Activated CD8-positive, alpha-beta memory T cell treated with anti-CD3 and anti-CD28 coated beads, Interleukin-2, amount 50 U/mL, for 4 hours (primary cell): ENCODE results near the gene ZNF783.
"Not testable (repeated sequence)": the region's sequence is repeated elsewhere in the genome, so short reads cannot be mapped to it uniquely, and the experiment has no call there.

Source experiments
- DNase-seq: peaks from one replicate; pipeline ENCODE4 v3.0.0-alpha.2; 2020

Gene ZNF783

GRCh38 chr7:149261829-149262617, at the start of gene ZNF783:
TSS of gene ZNF783 (plus strand) at chr7:149262196. CDS start at chr7:149262334, 138 bp downstream.
- DNase-seq: peak; percentile 89

- DNase-seq: no peak
Observed at GRCh38 chr7:149214020-149214720, 47.8 kb upstream of the ZNF783 start.

GRCh38 chr7:149216402-149216801, 45.6 kb upstream of the ZNF783 start:
- DNase-seq: no peak

- no peak for DNase-seq
Observed at GRCh38 chr7:149217570-149217969, 44.4 kb upstream of the ZNF783 start.

GRCh38 chr7:149218469-149219420, 43.3 kb upstream of the ZNF783 start:
- DNase-seq: no peak

GRCh38 chr7:149220534-149220933, 41.5 kb upstream of the ZNF783 start:
- DNase-seq: no peak

- DNase-seq: no peak
Observed at GRCh38 chr7:149223176-149223575, 38.8 kb upstream of the ZNF783 start.

- no peak for DNase-seq
Observed at GRCh38 chr7:149223761-149224160, 38.2 kb upstream of the ZNF783 start.

GRCh38 chr7:149224352-149224751, 37.6 kb upstream of the ZNF783 start:
- DNase-seq: no peak

- no peak for DNase-seq
Observed at GRCh38 chr7:149225106-149225505, 36.9 kb upstream of the ZNF783 start.

GRCh38 chr7:149225656-149226055, 36.3 kb upstream of the ZNF783 start:
- DNase-seq: no peak

- DNase-seq: not testable (repeated sequence)
Observed at GRCh38 chr7:149226366-149226765, 35.6 kb upstream of the ZNF783 start.

- DNase-seq: no peak
Observed at GRCh38 chr7:149226840-149227494, 35.0 kb upstream of the ZNF783 start.

- no peak for DNase-seq
Observed at GRCh38 chr7:149228831-149229471, 33.0 kb upstream of the ZNF783 start.

- no peak for DNase-seq
Observed at GRCh38 chr7:149229526-149229925, 32.5 kb upstream of the ZNF783 start.

GRCh38 chr7:149232362-149232761, 29.6 kb upstream of the ZNF783 start:
- no peak for DNase-seq

GRCh38 chr7:149233655-149234204, 28.3 kb upstream of the ZNF783 start:
- not testable (repeated sequence) for DNase-seq

- DNase-seq: no peak
Observed at GRCh38 chr7:149237502-149237901, 24.5 kb upstream of the ZNF783 start.

- DNase-seq: no peak
Observed at GRCh38 chr7:149238051-149238450, 23.9 kb upstream of the ZNF783 start.

- peak; percentile 88 for DNase-seq
Observed at GRCh38 chr7:149239345-149240143, 22.5 kb upstream of the ZNF783 start, which contains the start of gene ZNF212. TSS of gene ZNF212 (plus strand) at chr7:149239651. CDS start at chr7:149239779, 128 bp downstream.

GRCh38 chr7:149240637-149241036, 21.4 kb upstream of the ZNF783 start:
- no peak for DNase-seq
